HPDE6-E6E7 (cell line): ENCODE data around the gene TAF4.

ENCODE experiments used
- DNase-seq: peaks from one replicate; pipeline ENCODE4 v3.0.0; 2011; ENCODE audit warnings: missing footprints; ENCODE audit errors: extremely low spot score

The TAF4 gene

GRCh38 chr20:62019881-62020492, 45.7 kb downstream of the TAF4 start:
- no peak for DNase-seq

GRCh38 chr20:62019144-62019805, 46.4 kb downstream of the TAF4 start:
- no peak for DNase-seq

- DNase-seq = no peak
Measured at GRCh38 chr20:62018437-62019143, 47.1 kb downstream of the TAF4 start.

GRCh38 chr20:62015540-62016288, 50.0 kb downstream of the TAF4 start:
- no peak for DNase-seq

- no peak for DNase-seq
Measured at GRCh38 chr20:62014889-62015537, 50.7 kb downstream of the TAF4 start.

GRCh38 chr20:62014488-62014775, 51.2 kb downstream of the TAF4 start:
- no peak for DNase-seq

GRCh38 chr20:62012631-62013030, 53.0 kb downstream of the TAF4 start:
- DNase-seq = no peak

- DNase-seq = no peak
Measured at GRCh38 chr20:62011938-62012534, 53.6 kb downstream of the TAF4 start.

GRCh38 chr20:62011403-62011790, 54.3 kb downstream of the TAF4 start:
- no peak for DNase-seq

GRCh38 chr20:62010551-62011402, 54.9 kb downstream of the TAF4 start:
- DNase-seq = peak; percentile 76

- no peak for DNase-seq
Measured at GRCh38 chr20:62009869-62010445, 55.7 kb downstream of the TAF4 start.

GRCh38 chr20:62009322-62009721, 56.4 kb downstream of the TAF4 start:
- no peak for DNase-seq

GRCh38 chr20:62008643-62009183, 57.0 kb downstream of the TAF4 start:
- no peak for DNase-seq

GRCh38 chr20:62007127-62007647, 58.5 kb downstream of the TAF4 start:
- DNase-seq = no peak

- no peak for DNase-seq
Measured at GRCh38 chr20:62006482-62006881, 59.2 kb downstream of the TAF4 start.

- no peak for DNase-seq
Measured at GRCh38 chr20:62004614-62005013, 61.1 kb downstream of the TAF4 start.

- no peak for DNase-seq
Measured at GRCh38 chr20:62003567-62004405, 61.9 kb downstream of the TAF4 start.

GRCh38 chr20:62002882-62003480, 62.7 kb downstream of the TAF4 start:
- DNase-seq = no peak
